ELR (cell line): ENCODE data around the gene TLL2.

Source experiments
- DNase-seq: peaks from one replicate; pipeline ENCODE4 v3.0.0-alpha.2; 2015; ENCODE audit warnings: low read depth

TLL2 gene

DNA sequence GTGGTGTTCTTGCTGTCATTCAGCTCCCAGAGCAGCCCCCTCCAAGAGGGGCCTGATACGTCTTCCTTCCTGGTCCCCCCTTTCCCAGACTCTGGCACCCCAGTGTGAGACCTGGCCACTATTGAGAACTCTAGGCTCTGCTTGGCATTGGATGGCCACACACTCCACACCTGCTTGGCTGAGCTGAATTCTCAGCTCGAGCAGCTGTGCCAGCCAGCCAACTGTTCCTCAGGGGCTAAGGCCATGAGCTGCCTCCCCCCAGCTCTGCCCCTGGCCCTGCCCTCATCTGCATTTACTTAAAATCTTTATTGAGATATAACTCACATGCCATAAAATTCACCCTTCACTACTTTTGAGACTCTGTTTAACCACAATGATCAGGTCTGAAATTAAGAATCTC is 6.7 kb downstream of the TLL2 start:
- no peak for DNase-seq

DNA sequence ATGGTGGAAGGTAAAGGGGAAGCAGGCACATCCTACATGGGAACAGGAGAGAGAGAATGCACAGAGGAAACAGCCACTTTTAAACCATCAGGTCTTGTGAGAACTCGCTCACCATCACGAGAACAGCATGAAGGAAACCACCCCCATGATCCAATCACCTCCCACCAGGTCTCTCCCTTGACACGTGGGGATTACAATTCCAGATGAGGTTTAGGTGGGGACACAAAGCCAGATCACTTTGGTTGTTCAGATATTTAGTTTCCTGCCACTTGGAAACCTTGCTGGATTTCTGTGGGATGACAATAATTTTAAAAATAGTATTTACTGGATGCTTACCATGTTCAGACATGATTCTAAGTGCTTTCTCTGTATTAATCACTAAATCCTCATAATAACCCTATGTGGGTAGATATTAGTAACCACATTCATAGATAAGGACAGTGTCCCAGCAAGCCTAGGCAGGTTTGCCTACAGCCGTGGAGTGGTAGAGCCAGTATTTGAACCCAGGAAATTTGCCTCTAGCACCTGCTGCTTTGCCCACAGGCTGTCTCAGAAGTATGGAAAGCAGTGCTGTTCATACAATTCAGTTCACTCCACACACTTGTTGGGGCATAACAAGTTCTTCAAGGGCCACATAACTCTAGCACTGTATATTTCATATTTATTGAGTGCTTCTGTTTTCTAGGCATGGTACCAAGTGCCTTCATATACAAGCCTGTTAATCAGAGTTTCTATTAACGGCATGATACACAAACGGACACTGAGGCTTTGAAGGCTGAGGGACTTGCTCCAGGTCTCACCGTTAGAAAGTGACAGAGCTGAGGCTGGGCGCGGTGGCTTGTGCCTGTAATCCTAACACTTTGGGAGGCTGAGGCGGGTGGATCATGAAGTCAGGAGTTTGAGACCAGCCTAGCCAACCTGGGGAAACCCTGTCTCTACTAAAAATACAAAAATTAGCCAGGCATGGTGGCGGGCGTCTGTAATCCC is 8.3 kb downstream of the TLL2 start:
- no peak for DNase-seq

DNA sequence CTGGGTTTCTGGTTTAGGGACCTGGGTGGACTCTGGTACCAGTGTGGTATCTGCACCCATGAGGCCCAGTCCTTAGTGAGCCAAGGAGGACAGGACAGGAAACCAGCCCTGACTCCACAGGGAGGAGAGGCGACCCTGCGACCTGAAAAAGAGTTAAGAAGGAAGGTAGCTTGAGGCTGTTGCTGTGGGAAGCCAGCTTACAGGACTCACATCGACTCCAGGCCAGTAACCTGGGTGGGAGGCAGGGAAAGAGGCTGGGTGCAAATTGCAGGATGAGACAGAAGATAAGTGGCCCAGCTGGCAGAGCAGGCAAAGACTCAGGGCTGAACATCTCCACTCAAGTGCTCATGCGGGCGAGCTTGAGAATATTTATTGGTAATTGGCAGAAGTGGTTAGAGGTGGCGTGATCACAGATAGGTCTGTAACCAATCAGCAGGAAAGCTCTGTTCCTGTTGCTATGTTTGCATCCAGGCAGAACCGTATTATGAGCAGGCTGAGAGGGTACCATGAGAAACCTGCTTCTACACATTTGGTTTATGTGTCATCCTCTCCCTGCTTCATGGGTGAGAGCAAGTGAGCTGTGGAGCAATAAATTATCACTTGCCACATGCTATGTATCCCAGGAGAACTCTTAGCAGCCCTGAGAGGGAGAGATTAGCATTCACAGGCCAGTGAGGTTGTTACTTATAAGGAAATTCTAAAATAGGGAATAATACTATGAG is 11.0 kb downstream of the TLL2 start:
- DNase-seq = no peak

DNA sequence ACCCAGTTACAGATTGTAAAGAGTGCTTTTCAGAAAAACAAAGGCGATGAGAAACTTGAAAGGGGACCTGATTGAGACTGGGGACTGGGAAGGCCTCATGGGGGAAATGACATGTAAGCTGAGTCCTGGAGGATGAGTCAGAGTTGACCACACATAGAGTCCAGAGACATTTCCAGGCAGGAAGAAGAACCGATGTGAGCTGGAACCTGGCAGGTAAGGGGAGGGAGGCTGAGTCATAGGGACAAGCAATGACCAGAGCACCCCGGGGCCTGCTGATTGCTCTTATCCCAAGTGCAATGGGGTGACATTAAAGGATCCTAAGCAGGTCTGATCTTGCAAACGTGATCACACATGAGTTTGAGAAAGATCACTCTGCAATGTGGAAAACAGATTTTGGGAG is 11.7 kb downstream of the TLL2 start:
- DNase-seq = peak; percentile 63

DNA sequence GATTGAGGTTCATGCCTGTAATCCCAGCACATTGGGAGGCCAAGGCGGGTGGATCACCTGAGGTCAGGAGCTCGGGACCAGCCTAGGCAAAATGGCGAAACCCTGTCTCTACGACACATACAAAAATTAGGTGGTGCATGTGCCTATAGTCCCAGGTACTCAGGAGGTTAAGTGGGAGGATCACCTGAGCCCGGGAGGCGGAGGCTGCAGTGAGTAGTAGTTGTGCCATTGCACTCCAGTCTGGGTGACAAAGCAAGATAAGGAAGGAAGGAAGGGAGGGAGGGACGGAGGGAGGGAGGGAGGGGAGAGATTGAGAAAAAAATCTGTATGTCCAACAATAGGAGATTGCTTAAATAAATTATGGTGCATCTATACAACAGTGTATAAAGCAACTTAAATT is 13.2 kb downstream of the TLL2 start:
- no peak for DNase-seq

DNA sequence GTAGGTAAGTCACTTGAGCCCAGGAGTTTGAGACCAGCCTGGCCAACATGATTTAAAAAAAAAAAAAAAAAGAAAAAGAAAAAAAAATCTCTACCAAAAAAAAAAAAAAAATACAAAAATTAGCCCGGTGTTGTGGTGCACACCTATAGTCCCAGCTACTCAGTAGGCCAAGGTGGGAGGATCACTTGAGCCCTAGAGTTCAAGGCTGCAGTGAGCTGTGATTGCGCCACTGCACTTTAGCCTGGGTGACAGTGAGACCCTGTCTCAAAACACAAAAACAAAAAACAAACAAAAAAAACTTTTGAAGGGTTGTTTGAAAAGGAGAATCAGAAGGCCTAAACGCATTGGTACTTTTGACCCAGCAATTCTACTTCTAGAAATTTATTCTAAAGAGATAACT is 13.7 kb downstream of the TLL2 start:
- no peak for DNase-seq

DNA sequence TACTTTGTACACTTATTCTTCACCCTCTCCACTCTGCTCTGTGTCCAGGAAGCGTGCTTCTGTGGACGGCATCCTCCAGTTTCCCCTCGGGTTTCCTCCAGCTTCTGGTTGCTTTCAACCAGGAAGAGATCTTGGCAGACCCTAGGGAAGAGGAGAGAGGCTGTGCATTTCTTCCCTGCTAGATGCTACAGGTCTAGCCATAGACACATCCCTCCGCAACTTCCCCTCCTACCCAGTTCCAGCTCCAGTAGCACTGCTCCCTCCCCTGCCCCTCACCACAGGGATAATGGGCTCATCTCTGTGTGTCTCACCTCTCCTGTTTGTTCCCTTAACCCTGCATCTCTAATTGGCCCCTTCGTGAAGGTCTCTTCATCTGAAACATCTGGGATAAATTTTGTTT is 16.3 kb downstream of the TLL2 start:
- DNase-seq = no peak

DNA sequence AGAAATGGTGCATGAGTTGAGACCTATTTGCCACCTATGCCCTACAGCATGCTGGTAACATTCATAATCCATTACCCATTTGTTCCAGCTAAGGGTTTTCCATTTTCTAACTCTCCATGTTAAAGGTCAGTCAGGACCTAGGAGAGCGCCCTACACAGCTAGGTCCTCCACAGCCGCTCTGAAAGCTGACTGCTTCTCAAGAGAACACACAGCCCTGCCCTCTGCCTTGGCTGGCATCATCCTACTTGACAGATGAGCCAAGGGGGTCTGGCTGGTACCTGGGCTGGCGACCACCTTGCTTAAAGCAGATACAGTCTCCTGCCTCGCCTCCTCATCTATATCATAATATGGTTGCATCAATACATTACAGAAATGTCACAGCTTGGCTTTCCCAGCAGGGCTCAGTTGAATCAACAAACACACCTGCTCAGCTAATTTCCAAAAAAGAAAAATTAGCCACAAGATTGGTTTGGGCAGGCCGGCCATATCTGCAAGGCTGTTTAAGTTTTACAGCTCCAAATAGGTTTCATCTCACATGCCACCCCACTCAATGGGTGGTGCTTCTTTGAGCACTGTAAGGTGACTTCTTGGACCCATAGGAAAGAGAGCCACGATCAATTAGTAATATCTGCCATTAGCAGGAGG is 17.3 kb downstream of the TLL2 start:
- DNase-seq = peak; percentile 36

DNA sequence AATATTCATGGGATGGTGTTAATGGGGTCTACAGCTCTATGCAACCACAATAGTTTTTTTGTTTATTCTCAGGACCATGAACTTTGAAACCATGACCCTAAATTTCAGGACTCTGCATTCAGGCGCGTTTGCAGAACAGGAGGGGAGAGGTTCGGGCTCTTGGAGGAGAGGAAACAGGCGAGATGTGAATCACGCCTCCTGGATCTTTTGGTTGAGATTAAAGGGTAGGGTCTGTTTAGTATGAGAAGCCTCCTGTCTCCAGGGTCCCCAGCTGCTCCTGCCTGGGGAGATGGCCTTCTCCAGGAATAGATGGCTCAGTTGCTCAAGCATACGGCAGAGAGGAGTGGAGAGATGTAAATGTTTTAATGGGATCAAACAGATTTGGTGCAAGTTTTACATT is 18.2 kb downstream of the TLL2 start:
- DNase-seq = no peak

DNA sequence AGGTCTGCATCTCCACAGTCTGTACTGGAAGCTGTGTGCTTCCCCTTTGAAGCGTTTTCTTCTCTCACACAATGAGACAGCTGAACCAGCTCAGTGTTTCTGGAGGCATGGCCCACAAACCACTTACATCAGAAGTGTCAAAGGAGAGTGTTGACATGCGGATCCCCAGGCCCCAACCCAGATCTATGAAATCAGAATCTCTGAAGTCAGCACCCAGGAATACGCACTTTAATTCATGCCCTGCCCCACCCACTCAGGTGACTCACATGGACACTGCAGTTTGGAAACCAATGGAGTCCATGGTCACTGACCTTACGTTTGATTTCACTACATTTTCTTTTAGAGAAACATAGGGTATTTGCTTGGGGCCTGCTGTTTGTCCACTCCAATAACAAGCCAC is 19.0 kb downstream of the TLL2 start:
- no peak for DNase-seq

DNA sequence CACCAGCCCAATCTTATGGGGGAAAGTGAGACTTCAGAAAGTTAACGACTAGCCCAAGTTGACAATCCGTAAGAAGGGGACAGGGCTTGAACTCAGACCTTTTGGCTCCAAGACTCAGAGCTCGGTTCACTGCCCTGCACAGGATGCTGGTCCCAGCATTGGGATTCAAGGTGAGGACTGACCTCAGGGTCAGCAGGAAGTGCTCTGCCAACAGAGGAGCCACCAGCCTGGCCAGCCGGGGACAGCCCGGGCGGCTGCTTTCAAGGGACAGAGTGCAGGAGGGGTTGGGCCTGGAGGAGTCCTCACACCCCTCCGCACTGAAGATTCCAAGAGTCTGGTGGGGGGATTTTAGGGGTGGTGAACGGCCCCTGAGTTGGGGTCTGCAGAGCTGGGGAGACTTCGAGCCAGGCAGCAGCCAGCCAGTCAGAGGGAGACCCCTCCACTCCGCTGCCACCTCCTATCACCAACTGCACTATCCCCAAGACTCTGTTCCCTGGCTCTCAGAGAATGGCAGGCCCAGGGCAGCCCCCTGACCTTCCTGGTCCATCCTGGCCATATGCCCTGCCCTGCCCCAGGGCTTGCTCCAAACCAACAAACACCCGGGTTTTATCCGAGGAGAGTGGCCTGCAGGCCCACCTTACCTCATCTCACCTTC is 19.7 kb downstream of the TLL2 start:
- no peak for DNase-seq

DNA sequence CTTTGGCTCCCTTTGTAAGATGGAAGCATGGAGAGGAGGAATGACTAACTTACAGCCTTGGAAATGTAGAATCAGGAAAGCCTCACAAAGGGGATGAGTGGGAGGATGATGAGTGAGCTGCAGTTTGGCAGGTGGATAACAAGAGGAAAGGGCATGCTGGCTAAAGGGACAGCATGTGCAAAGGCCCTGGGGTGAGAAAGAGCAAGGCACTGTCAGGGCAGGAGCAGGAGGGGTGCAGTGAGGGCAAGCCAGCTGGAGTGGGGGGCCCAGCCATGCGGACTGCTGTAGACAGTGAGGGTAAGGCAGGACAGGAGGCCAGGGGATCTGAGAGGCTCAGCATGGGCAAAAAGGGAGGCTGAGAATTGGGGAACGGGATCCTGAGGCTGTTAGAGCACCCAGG is 20.5 kb downstream of the TLL2 start:
- DNase-seq = no peak

DNA sequence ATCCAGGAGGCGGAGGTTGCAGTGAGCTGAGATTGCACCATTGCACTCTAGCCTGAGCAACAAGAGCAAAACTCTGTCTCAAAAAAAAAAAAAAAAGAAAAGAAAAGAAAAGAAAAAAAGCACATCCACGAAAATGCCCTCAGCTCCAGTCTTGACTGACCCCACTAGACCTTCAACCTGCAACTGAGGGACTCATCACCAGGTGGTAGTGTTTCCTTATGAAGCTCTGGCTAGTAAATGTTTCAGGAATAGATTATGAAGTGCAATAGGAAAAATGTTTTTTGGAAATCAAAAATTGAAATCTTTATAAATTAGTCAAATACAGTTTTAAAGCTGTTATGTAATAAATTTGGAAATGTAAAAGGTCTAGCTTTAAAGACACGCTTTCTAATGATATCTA is 22.4 kb downstream of the TLL2 start:
- DNase-seq = peak; percentile 25

DNA sequence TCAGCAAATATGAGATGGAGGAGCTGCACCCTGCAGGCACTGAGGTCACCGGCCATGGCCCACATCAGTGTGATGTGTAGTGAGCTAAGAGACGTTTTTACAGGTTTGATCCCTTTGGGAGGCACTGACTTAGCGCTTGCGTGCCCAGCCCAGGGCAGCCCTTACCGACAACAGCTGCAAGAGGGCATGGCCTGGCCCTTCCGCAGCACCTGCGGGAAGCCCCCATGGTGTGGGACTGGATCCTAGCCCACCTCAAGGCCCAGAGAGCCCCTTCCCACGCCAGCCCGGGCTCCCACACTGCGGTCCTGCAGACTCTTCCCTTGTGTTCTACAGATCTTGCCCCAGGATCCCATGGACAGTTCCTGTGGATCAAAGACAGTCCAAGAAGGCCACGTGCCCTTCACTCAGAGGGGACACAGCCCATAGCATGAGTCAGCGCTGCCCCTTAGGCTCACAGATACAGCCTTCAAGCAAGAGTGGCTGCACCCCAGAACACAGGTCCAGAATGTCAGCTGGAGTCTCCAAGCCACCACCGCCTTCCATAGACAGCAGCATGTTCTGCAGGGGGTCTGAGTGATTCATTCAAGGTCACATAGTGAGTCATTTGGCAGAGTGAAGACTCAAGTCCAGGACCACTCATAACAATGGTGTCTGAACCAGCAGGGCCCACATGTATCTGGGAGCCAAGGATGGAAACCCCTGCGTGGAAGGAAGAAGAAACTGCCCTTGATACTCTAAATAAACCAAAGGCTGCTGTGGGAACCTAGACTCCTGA is 25.4 kb downstream of the TLL2 start:
- peak; percentile 33 for DNase-seq

DNA sequence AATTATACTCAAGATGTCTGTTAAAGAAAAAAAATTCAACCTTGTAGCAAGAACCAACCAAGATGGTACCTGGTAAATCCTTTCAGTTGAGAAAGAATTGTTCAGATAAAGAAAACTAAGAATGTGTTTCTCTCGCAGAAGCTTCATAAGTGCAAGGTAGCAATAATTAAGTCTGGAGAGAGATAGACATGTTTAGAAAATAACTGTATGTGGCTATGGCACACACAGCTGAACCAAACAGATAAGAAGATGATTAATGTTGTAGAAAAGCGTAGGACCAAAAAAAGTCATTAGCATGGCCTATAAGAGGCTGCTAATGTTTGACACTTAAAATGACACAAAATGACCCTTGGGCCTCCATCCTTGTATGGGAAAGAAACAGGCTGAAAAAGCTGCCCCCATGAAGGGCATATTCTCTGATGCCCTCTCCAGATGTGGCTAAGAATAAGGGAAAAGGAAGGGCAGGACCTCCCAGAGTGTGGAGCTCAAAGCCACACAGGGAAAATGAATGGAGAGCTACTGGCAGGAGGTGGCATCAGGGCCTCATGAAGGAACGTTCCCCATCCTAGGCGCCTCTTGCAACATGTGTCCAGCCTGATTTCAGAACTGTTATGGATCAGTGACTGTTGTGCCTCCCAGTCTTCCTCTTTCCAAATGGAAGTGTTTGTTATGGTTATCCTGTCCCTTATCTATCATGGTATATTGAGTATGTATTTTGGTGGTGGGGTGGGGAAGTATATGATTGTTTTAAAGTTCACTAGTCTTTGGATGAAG is 30.7 kb downstream of the TLL2 start:
- DNase-seq = no peak

DNA sequence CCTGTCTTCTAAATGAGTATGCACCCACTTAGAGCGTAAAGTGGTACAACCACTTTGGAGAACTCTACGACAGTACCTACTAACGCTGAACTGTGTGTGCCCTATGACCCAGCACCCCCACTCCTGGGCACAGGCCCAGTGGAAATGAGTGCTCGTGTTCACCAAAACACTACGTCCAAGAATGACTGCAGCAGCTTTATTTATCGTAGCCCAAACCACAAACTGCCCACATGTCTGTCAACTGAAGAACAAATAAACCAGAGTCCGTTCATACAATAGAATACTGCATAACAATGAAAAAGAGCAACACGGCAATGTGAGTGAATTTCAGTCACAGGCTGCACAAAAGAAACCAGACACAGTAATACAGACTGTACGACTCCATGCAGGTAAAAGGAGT is 35.4 kb downstream of the TLL2 start:
- DNase-seq = no peak

DNA sequence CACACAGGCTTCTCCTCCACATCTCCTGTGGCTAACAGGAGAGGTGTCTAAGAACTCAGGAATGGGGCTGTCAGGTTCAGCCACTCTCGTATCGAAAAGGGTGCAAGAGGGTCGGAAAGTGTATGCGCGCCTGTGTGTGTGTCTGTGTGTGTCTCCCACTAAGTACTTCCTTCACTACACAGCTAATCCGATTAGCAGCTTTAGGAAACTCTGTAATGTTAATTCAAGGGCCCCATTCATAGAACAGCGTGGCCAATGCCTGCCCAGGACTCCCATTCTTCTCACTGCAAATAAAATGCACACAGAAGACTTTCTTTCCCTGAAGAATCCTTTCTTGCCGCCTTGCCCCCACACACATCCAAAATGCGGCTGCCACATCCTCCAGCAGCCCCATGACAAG is 39.9 kb downstream of the TLL2 start:
- DNase-seq = no peak

DNA sequence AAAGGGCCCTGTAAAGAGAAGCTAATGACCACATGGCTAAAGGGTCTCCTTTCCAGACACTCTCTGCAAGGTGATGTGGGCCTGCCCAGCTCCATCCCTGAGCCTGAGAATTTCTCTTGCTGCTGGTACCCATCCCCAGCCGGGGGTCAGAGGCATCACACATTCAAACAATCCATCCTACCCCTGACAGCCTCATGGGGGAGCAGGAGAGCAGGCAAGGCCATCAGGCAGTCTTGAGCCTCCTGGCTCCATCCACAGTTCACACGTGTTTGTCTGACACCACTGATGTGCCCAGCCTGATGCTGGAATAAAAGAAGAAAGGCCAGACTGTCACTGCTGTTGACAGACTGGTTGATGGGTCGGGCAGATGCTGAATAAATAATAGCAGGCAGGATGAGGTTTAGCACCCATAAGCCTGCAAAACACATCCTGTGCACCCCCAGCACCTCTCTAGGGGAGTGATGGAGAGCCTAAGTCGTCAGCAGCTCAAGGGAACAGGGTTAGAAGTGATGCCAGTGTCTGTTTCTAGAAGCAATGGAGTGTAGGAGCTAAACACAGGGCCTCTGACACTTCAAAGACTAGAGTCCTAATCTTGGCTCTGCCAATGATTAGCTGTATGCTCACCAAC is 43.5 kb downstream of the TLL2 start:
- peak; percentile 48 for DNase-seq

DNA sequence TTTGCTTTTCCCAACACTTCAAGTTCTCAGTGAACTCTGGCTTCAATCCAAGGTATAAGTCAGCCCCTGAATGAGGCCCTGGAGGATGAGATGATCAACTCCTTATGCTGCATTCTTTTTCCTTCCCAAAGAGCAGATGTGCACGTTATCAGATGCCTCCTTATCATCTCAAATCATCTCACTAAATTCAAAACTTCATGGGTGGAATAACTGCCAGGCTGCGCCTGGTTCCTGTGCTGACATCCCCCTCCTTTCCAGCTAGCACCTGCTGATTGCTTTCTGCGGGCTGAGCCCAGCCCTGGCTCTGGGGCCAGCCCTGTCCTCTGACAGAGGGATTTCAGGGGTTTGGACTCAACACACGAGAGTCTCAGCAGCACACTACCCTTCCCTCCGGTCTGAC is 44.9 kb downstream of the TLL2 start:
- no peak for DNase-seq

DNA sequence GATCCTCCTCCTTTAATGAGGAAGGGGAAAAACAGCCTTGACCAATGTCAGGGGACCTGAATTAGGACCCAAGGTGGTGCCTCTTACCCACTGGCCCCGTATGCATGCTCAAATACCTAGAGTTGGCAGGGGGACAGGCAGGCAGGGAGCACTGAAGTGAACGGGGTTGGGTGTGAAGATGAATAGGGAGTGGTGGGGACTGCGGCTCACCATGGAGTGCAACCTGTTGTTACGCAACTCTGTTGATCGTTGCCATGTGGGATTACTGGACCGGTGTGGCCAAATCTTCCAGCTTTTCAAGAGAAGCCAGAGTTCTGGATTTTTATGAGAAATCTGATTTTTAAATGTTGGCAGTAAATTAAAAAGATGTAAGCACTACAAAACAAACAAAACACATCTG is 48.1 kb downstream of the TLL2 start:
- DNase-seq = no peak
